ENCODE data around the gene NAA15. TPM values are rescaled to one million over a fixed set of nuclear protein-coding genes. Genes with fewer than 3 reads are reported as not detected.

NAA15 gene
- polyA plus RNA-seq, 3 donors = 5.2 to 20.2 (median 8.8) TPM

- Mint-ChIP-seq H3K27ac (no peak overlapping the region), H3K36me3 (peaks cover 60 to 70% of the 10 kb centered on the region in 2 donors), H3K27me3 (ENCODE audit: low read depth in 3 of 3) (peaks cover 0 to 2% (median 0%) of the 10 kb centered on the region in 3 donors), H3K9me3 (no peaks in the 10 kb centered on the region), H3K4me1 (peaks cover 9% of the 10 kb centered on the region), H3K4me3 (no peak overlapping the region)
- no peaks in the 10 kb centered on the region for H3K79me2 ChIP-seq (ENCODE audit: insufficient read depth, low read length)
- no peak overlapping the region for H3K4me2 ChIP-seq (replicated peaks; ENCODE audit: extremely low read depth, low read length, poor library complexity, severe bottlenecking)
- no peak overlapping the region for H3K27ac ChIP-seq (ENCODE audit: low read depth in 1 of 2, low read length in 2 of 2)
- DNase-seq = no peak
- peaks cover 32 to 93% of the 10 kb centered on the region in 2 donors for H3K36me3 ChIP-seq (replicated peaks in 1 of 2; ENCODE audit: control insufficient read depth in 1 of 2, insufficient read depth in 2 of 2, low read length in 2 of 2)
- no peaks in the 10 kb centered on the region for H4K20me1 ChIP-seq (ENCODE audit: insufficient read depth, low read length)
- no peak overlapping the region for H2AFZ ChIP-seq (ENCODE audit: insufficient read depth, low read depth, low read length, poor library complexity, severe bottlenecking)
- no CpG with 5 or more reads among the region's 1 CpG for WGBS (ENCODE audit: insufficient coverage)
- intact Hi-C loops (cut with micrococcal nuclease) = no loop called here
- no peak for TF ChIP-seq CTCF (IDR thresholded peaks at IDR 0.05)
- H3K9me3 ChIP-seq (replicated peaks in 1 of 2; ENCODE audit: control insufficient read depth in 1 of 2, insufficient read depth in 1 of 2, low read length in 2 of 2) = no peaks in the 10 kb centered on the region
- H3K4me3 ChIP-seq (replicated peaks in 1 of 3; ENCODE audit: low read depth in 2 of 3, low read length in 3 of 3) = no peak overlapping the region
- peaks cover 4 to 8% of the 10 kb centered on the region in 2 donors for H3K4me1 ChIP-seq (ENCODE audit: control insufficient read depth in 1 of 2, insufficient read depth in 2 of 2, low read length in 2 of 2)
- no peak overlapping the region for H3K9ac ChIP-seq (ENCODE audit: insufficient read depth, low read length, poor library complexity, severe bottlenecking)
- H3K27me3 ChIP-seq (ENCODE audit: control insufficient read depth in 2 of 2, insufficient read depth in 2 of 2, low read length in 2 of 2) = no peaks in the 10 kb centered on the region
These were observed 67.7 kb downstream of the NAA15 start for GRCh38 chr4:139368998-139369397.

- H3K79me2 ChIP-seq (ENCODE audit: insufficient read depth, low read length) = no peaks in the 10 kb centered on the region
- H4K20me1 ChIP-seq (ENCODE audit: insufficient read depth, low read length) = no peaks in the 10 kb centered on the region
- DNase-seq = no peak
- H3K36me3 ChIP-seq (replicated peaks in 1 of 2; ENCODE audit: control insufficient read depth in 1 of 2, insufficient read depth in 2 of 2, low read length in 2 of 2) = peaks cover 42 to 94% of the 10 kb centered on the region in 2 donors
- Mint-ChIP-seq H3K9me3 (no peaks in the 10 kb centered on the region), H3K27me3 (ENCODE audit: low read depth in 3 of 3) (peaks cover 0 to 2% (median 0%) of the 10 kb centered on the region in 3 donors), H3K4me1 (peaks cover 19% of the 10 kb centered on the region), H3K4me3 (no peak overlapping the region), H3K36me3 (peaks cover 59 to 72% of the 10 kb centered on the region in 2 donors), H3K27ac (no peak overlapping the region)
- no CpG with 5 or more reads among the region's 1 CpG for WGBS (ENCODE audit: insufficient coverage)
- H3K4me3 ChIP-seq (replicated peaks in 1 of 3; ENCODE audit: low read depth in 2 of 3, low read length in 3 of 3) = no peak overlapping the region
- no peak overlapping the region for H3K4me2 ChIP-seq (replicated peaks; ENCODE audit: extremely low read depth, low read length, poor library complexity, severe bottlenecking)
- H3K9me3 ChIP-seq (replicated peaks in 1 of 2; ENCODE audit: control insufficient read depth in 1 of 2, insufficient read depth in 1 of 2, low read length in 2 of 2) = no peaks in the 10 kb centered on the region
- H3K27ac ChIP-seq (ENCODE audit: low read depth in 1 of 2, low read length in 2 of 2) = no peak overlapping the region
- H3K4me1 ChIP-seq (ENCODE audit: control insufficient read depth in 1 of 2, insufficient read depth in 2 of 2, low read length in 2 of 2) = peaks cover 8% of the 10 kb centered on the region in 2 donors
- no peak overlapping the region for H2AFZ ChIP-seq (ENCODE audit: insufficient read depth, low read depth, low read length, poor library complexity, severe bottlenecking)
- TF ChIP-seq CTCF (IDR thresholded peaks at IDR 0.05) = no peak
- intact Hi-C loops (cut with micrococcal nuclease) = no loop called here
- no peak overlapping the region for H3K9ac ChIP-seq (ENCODE audit: insufficient read depth, low read length, poor library complexity, severe bottlenecking)
- no peaks in the 10 kb centered on the region for H3K27me3 ChIP-seq (ENCODE audit: control insufficient read depth in 2 of 2, insufficient read depth in 2 of 2, low read length in 2 of 2)
These were observed 72.9 kb downstream of the NAA15 start for GRCh38 chr4:139374251-139374650.
